Measurements from ENCODE around the gene PADI1.

DNA sequence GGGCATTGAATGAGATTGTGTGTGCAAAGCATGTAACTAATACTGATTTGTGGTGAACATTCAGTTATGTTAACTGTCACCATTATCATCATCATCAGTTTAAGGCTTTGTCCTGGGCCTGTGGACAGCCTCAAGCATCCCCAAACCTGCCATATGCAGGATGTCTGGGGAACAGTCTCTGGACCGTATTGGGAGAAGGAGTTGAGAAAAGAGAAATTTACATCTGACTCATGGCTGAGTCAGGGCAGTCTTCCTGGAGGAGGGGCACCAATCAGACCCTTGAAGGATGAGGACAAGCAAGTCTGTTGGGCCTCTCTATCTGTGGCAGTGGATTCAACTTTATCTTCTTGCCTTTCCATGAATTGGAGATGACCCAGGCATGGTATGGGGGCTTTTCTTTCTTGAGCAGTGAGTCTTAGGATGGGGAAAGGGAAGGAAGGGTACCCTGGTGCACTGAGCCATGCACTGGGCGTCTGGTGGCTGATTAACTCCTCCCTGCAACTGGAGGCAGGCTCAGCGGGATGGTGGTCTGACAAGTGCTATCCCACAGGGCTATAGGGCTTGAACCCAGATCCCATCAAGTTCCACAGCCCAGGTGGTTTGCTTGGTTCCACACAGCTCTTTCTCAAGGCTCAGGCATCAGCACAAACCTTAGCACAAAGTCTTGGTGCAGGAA, 46.9 kb downstream of the PADI1 start:
- TF ChIP-seq, protein P1, sequence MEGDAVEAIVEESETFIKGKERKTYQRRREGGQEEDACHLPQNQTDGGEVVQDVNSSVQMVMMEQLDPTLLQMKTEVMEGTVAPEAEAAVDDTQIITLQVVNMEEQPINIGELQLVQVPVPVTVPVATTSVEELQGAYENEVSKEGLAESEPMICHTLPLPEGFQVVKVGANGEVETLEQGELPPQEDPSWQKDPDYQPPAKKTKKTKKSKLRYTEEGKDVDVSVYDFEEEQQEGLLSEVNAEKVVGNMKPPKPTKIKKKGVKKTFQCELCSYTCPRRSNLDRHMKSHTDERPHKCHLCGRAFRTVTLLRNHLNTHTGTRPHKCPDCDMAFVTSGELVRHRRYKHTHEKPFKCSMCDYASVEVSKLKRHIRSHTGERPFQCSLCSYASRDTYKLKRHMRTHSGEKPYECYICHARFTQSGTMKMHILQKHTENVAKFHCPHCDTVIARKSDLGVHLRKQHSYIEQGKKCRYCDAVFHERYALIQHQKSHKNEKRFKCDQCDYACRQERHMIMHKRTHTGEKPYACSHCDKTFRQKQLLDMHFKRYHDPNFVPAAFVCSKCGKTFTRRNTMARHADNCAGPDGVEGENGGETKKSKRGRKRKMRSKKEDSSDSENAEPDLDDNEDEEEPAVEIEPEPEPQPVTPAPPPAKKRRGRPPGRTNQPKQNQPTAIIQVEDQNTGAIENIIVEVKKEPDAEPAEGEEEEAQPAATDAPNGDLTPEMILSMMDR (IDR thresholded peaks at IDR 0.05): no peak
- TF ChIP-seq POLR2AphosphoS5 (IDR thresholded peaks at IDR 0.05) (no peak), POLR2A (IDR thresholded peaks at IDR 0.05; ENCODE audit: low read depth) (no peak)
